Epithelial cell of esophagus (primary cell): ENCODE results near the gene ZNF280A.

ENCODE experiments used
- DNase-seq: peaks from one replicate; pipeline ENCODE4 v3.0.0; 2010; ENCODE audit warnings: low read depth
- H3K4me3 ChIP-seq: 2 replicates; pipeline ENCODE4 v1.5.1; 2011; ENCODE audit warnings: mild to moderate bottlenecking, low read length, control low read depth
- CTCF ChIP-seq: IDR thresholded peaks from 2 replicates; pipeline ENCODE4 v1.5.1; 2011; ENCODE audit warnings: low read depth, mild to moderate bottlenecking, low read length, control low read depth, inconsistent platforms; ENCODE audit not compliant: insufficient read depth; ENCODE audit errors: missing control alignments

The ZNF280A gene

DNA sequence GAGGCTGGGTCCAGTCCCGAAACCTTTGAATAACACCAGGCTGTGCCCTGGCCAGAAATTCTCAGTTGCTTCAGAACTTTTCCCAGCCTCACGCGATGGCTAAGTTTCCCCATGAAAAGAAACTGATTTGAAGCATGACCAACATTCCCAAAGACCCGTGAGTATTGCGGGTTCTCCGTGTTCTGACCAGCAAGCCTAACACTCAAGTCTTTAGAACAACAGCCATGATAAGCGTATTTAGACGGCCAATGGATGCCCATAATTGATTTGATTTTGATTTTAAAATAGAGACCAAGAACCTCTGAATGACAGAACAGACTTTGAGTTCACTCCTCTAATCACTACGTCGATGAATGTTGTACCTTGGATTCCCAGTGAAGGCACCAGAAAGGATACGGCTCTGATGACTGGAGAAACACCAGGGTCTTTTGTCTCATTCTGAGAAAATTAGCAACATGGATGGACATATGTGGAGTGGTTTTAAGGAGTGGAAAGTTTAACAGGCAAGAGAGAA is 55.5 kb downstream of the ZNF280A start:
- no peak overlapping the region for H3K4me3 ChIP-seq
- no peak for TF ChIP-seq CTCF
- DNase-seq, result no peak

DNA sequence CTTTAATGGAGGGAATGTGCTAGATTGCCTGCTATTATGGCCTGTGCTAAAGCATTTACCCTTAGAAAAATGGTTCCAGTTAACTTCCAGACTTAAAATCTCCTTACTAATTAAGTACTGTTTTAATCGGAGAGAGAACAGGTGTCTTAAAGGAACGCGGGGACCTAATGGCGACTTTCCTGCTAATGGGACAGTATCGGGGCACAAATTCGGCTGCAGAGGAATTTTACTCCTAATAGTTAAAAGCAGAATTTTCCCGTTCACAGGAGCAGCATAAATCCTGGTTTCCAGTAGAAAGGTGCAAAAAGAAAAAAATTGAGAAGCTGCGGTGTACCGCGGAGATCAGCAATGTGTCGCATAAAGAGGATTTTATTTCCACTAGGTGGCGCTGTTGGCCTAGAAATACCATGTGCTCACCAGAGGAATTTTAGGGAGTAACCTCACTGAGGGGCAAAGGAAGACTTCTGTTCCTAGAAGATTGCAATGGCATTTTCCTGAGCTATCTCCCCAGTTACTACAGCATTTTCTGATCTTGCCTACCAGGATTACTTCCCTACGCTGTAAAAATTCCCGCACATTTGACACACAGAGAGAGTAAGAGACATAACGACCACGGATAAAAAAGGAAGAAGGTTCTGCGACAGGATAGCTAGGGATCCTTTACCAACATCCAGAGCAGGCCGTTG is 56.1 kb downstream of the ZNF280A start:
- no peak overlapping the region for H3K4me3 ChIP-seq
- TF ChIP-seq CTCF, result peak; percentile 63
- peak; percentile 69 for DNase-seq
